ENCODE measurements around the gene VCAN. TPM values are rescaled to one million over a fixed set of nuclear protein-coding genes. Genes with fewer than 3 reads are reported as not detected.

Gene VCAN
- total and polyA plus RNA-seq, 2 experiments from 2014 or later: 133 to 404 TPM

DNA sequence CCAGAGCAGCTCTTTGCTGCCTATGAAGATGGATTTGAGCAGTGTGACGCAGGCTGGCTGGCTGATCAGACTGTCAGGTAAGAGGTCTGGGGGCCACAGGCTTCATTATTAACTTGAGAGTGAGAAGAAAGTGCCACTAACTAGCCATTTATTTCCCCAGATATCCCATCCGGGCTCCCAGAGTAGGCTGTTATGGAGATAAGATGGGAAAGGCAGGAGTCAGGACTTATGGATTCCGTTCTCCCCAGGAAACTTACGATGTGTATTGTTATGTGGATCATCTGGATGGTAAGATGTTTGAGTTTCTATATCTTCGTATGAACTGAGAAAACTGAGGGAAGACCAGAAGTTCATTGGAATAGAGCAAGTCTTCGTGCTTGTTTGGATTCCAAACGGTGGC, 22.1 kb downstream of the VCAN start:
- Mint-ChIP-seq H3K4me1 (peaks cover 43% of the 10 kb centered on the region), H3K9me3 (no peaks in the 10 kb centered on the region), H3K4me3 (peak overlapping the region; percentile 33; the same call in 2 of the 3 replicates), H3K27me3 (ENCODE audit: insufficient read depth, low read depth, poor library complexity) (peaks cover 5% of the 10 kb centered on the region), H3K27ac (peak overlapping the region; percentile 73), H3K36me3 (ENCODE audit: low read depth) (peaks cover 84% of the 10 kb centered on the region)
- peaks cover 26% of the 10 kb centered on the region; the same call in 1 of the 2 replicates for H3K36me3 ChIP-seq (ENCODE audit: insufficient read depth)
- H3F3A ChIP-seq (replicated peaks; ENCODE audit: low read depth): no peaks in the 10 kb centered on the region
- H3K4me1 ChIP-seq (ENCODE audit: insufficient read depth): peaks cover 34% of the 10 kb centered on the region
- TF ChIP-seq POLR2AphosphoS5 (IDR thresholded peaks at IDR 0.05; ENCODE audit: low read depth) (no peak), NANOG (IDR thresholded peaks at IDR 0.05; ENCODE audit: borderline replicate concordance) (peak; percentile 45), CTCF (conservative IDR thresholded peaks at IDR 0.05; ENCODE audit: low read depth in 2 of 2) (no peak)
- no peak overlapping the region for H3K4me3 ChIP-seq
- peak; percentile 73 for ATAC-seq
- H3K27me3 ChIP-seq (ENCODE audit: insufficient read depth): no peaks in the 10 kb centered on the region
- 0 out of 2 replicates have a peak, but pooled peaks cover 5% of the 10 kb centered on the region for H4K20me1 ChIP-seq (replicated peaks; ENCODE audit: insufficient read depth)
- peak overlapping the region; percentile 50 for H3K4me2 ChIP-seq
- peaks cover 72% of the 10 kb centered on the region for H3K79me2 ChIP-seq (replicated peaks; ENCODE audit: insufficient read depth)
- peak; percentile 25 for DNase-seq (ENCODE audit: low spot score)
- no peak overlapping the region for H2AFZ ChIP-seq
- peak overlapping the region; percentile 26 for H3K27ac ChIP-seq (ENCODE audit: low read depth)
- no peaks in the 10 kb centered on the region for H3K9me2 ChIP-seq (ENCODE audit: insufficient read depth)

- Histone ChIP-seq H2AFZ (no peak overlapping the region), H3K36me3 (ENCODE audit: insufficient read depth) (peaks cover 26% of the 10 kb centered on the region; the same call in 1 of the 2 replicates), H4K20me1 (replicated peaks; ENCODE audit: insufficient read depth) (0 out of 2 replicates have a peak, but pooled peaks cover 5% of the 10 kb centered on the region), H3K27ac (ENCODE audit: low read depth) (peak overlapping the region; percentile 40), H3K4me3 (no peak overlapping the region), H3K4me2 (peak overlapping the region; percentile 50), H3K79me2 (replicated peaks; ENCODE audit: insufficient read depth) (peaks cover 69% of the 10 kb centered on the region), H3K4me1 (ENCODE audit: insufficient read depth) (peaks cover 34% of the 10 kb centered on the region), H3K9me2 (ENCODE audit: insufficient read depth) (no peaks in the 10 kb centered on the region), H3F3A (replicated peaks; ENCODE audit: low read depth) (no peaks in the 10 kb centered on the region), H3K27me3 (ENCODE audit: insufficient read depth) (no peaks in the 10 kb centered on the region)
- Mint-ChIP-seq H3K4me1 (peaks cover 43% of the 10 kb centered on the region), H3K4me3 (peak overlapping the region; percentile 33; the same call in 2 of the 3 replicates), H3K9me3 (no peaks in the 10 kb centered on the region), H3K27ac (peak overlapping the region; percentile 79), H3K36me3 (ENCODE audit: low read depth) (peaks cover 86% of the 10 kb centered on the region), H3K27me3 (ENCODE audit: insufficient read depth, low read depth, poor library complexity) (peaks cover 5% of the 10 kb centered on the region)
- no peak for DNase-seq (ENCODE audit: low spot score)
- TF ChIP-seq ZNF331 (CRISPR knock-in tag; IDR thresholded peaks at IDR 0.05; ENCODE audit: low read depth) (no peak), ETS1 (IDR thresholded peaks at IDR 0.05) (no peak), NANOG (IDR thresholded peaks at IDR 0.05; ENCODE audit: borderline replicate concordance) (no peak; the same call in 1 of the 2 replicates), EZH2phosphoT487 (IDR thresholded peaks at IDR 0.05; ENCODE audit: unreplicated experiment) (no peak), JUNB (IDR thresholded peaks at IDR 0.05; ENCODE audit: unreplicated experiment) (no peak)
- no peak for ATAC-seq
Observed at GRCh38 chr5:83494087-83494620, 22.6 kb downstream of the VCAN start.

All from GM23338 (cell line).